Mesendoderm (in vitro differentiated cells): ENCODE measurements around the gene ATXN7L1.
"Not testable (repeated sequence)": the region's sequence is repeated elsewhere in the genome, so short reads cannot be mapped to it uniquely, and the experiment has no call there.

ENCODE experiments used
- DNase-seq: peaks from one replicate; pipeline ENCODE4 v3.0.0; 2013
- H2AK5ac ChIP-seq: 2 replicates; pipeline ENCODE4 v1.6.1; 2013; ENCODE audit warnings: low read length, inconsistent platforms
- H2BK120ac ChIP-seq: 2 replicates; pipeline ENCODE4 v1.6.1; 2013; ENCODE audit warnings: low read depth, mild to moderate bottlenecking, low read length, moderate library complexity, mixed read lengths
- H2BK15ac ChIP-seq: replicated peaks from 2 replicates; pipeline ENCODE4 v1.6.1; 2013; ENCODE audit warnings: low read depth, mild to moderate bottlenecking, moderate library complexity
- H2BK5ac ChIP-seq: 2 replicates; pipeline ENCODE4 v1.6.1; 2013; ENCODE audit warnings: low read length, inconsistent platforms
- H3K18ac ChIP-seq: 2 replicates; pipeline ENCODE4 v1.6.1; 2013; ENCODE audit warnings: mild to moderate bottlenecking, low read length, mixed read lengths
- H3K23ac ChIP-seq: one replicate; pipeline ENCODE4 v1.6.1; 2013; ENCODE audit warnings: low read length
- H3K27ac ChIP-seq: 2 replicates; pipeline ENCODE4 v1.5.1; 2013; ENCODE audit warnings: low read depth, mild to moderate bottlenecking, inconsistent platforms, low read length, moderate library complexity
- H3K27me3 ChIP-seq: 2 replicates; pipeline ENCODE4 v1.6.1; 2013; ENCODE audit warnings: low read length, control low read depth, mild to moderate bottlenecking, inconsistent platforms; ENCODE audit not compliant: insufficient read depth, poor library complexity
- H3K36me3 ChIP-seq: 2 replicates; pipeline ENCODE4 v1.6.1; 2013; ENCODE audit warnings: low read length, inconsistent platforms; ENCODE audit not compliant: control insufficient read depth, insufficient read depth
- H3K4ac ChIP-seq: one replicate; pipeline ENCODE4 v1.6.1; 2013; ENCODE audit warnings: low read depth, mild to moderate bottlenecking, low read length, moderate library complexity
- H3K4me1 ChIP-seq: 2 replicates; pipeline ENCODE4 v1.6.1; 2013; ENCODE audit warnings: low read depth, low read length, inconsistent platforms; ENCODE audit not compliant: control insufficient read depth
- H3K4me2 ChIP-seq: 2 replicates; pipeline ENCODE4 v1.6.1; 2013; ENCODE audit warnings: low read length
- H3K4me3 ChIP-seq: 2 replicates; pipeline ENCODE4 v1.5.1; 2013; ENCODE audit warnings: mild to moderate bottlenecking, low read length
- H3K56ac ChIP-seq: one replicate; pipeline ENCODE4 v1.6.1; 2013; ENCODE audit warnings: low read length
- H3K79me1 ChIP-seq: 2 replicates; pipeline ENCODE4 v1.6.1; 2013; ENCODE audit warnings: low read length, inconsistent platforms
- H3K79me2 ChIP-seq: 2 replicates; pipeline ENCODE4 v1.6.1; 2013; ENCODE audit warnings: mild to moderate bottlenecking, low read length; ENCODE audit not compliant: control insufficient read depth, insufficient read depth
- H3K9ac ChIP-seq: 2 replicates; pipeline ENCODE4 v1.6.1; 2013; ENCODE audit warnings: low read length, inconsistent platforms
- H4K5ac ChIP-seq: one replicate; pipeline ENCODE4 v1.6.1; 2013; ENCODE audit warnings: low read length
- H4K8ac ChIP-seq: one replicate; pipeline ENCODE4 v1.6.1; 2013; ENCODE audit warnings: low read depth, mild to moderate bottlenecking, control low read depth, low read length, moderate library complexity
- WGBS: extraction: QIAGEN DNeasy Blood & Tissue Kit; methylation state at CpG from one replicate; pipeline ENCODE4 v1.1.7; 2013; ENCODE audit warnings: low lambda C conversion rate, missing lambda C conversion rate; ENCODE audit not compliant: insufficient coverage; ENCODE audit errors: extremely low coverage; 5-methylcytosine and 5-hydroxymethylcytosine counted together

The ATXN7L1 gene

DNA sequence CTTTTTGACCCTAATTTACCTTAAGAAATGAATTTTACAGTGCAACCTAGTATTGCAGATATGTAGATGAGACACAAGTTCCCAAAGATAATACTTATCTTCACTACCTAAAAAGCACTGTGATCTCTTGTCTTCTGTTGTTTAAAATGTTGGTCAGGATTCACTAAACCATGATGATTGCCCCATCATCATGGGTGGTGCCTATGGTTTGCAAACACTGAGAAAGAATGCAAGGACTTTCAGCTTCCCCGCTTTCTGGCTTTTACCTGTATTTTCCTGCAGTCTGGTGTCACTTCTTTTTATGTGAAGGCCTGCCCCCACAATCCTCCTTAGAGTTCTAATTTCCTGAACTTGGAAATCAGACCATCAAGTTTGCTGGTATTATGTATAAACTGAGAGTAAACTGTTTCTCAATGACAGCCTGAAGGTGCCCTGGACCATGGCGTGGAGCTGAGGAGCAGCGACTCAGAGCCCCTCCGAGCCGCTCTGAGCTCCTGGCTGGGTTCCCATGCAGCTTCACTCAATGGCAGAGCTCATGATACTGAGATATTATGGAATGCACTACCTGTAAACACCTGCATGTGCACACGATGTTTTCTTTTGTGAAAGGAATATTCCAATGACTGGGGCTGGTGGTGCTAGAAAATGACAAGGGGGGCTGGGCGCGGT, 176.7 kb downstream of the ATXN7L1 start:
- peak overlapping the region; percentile 74 for H2BK5ac ChIP-seq
- H3K27ac ChIP-seq, result no peak overlapping the region
- peak overlapping the region; percentile 71 for H3K18ac ChIP-seq
- WGBS, result no CpG with 5 or more reads among the region's 8 CpGs
- DNase-seq, result no peak
- H3K56ac ChIP-seq, result peak overlapping the region; percentile 69
- no peak overlapping the region for H3K4me2 ChIP-seq
- H3K23ac ChIP-seq, result no peak overlapping the region
- H2AK5ac ChIP-seq, result peak overlapping the region; percentile 62
- H3K9ac ChIP-seq, result no peak overlapping the region
- H3K4me1 ChIP-seq, result peaks cover 21% of the 10 kb centered on the region
- H4K8ac ChIP-seq, result no peak overlapping the region
- no peaks in the 10 kb centered on the region for H3K79me2 ChIP-seq
- H3K27me3 ChIP-seq, result no peaks in the 10 kb centered on the region
- no peak overlapping the region for H2BK15ac ChIP-seq
- H3K79me1 ChIP-seq, result no peaks in the 10 kb centered on the region
- no peak overlapping the region for H3K4me3 ChIP-seq
- H3K4ac ChIP-seq, result no peak overlapping the region
- H2BK120ac ChIP-seq, result no peak overlapping the region
- H4K5ac ChIP-seq, result no peak overlapping the region
- H3K36me3 ChIP-seq, result no peaks in the 10 kb centered on the region

DNA sequence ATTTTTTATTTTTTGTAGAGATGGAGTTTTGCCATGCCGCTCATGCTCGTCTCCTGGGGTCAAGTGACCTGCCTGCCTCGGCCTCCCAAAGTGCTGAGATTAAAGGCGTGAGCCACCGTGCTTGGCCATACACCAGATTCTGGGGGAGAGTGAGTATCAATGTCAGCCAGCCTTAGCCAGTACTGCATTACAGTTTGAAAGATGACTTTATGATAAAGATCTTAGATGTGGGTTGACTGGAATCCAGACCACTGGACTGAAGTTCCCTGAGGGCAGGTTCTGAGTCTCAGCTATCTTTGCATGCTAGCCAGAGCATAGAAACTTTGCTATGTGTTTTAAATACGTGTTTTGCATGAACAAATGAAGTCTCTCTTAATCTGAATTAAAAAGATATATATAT, 177.9 kb downstream of the ATXN7L1 start:
- Histone ChIP-seq H2BK15ac (no peak overlapping the region), H4K5ac (no peak overlapping the region), H4K8ac (no peak overlapping the region), H3K4ac (peak overlapping the region; percentile 73), H3K56ac (peak overlapping the region; percentile 76), H2AK5ac (no peak overlapping the region), H2BK120ac (no peak overlapping the region), H3K4me3 (no peak overlapping the region), H3K23ac (no peak overlapping the region), H3K4me1 (peaks cover 21% of the 10 kb centered on the region), H3K79me2 (no peaks in the 10 kb centered on the region), H2BK5ac (peak overlapping the region; percentile 93), H3K9ac (no peak overlapping the region), H3K18ac (no peak overlapping the region), H3K27ac (no peak overlapping the region), H3K36me3 (no peaks in the 10 kb centered on the region), H3K79me1 (no peaks in the 10 kb centered on the region), H3K4me2 (no peak overlapping the region), H3K27me3 (no peaks in the 10 kb centered on the region)
- DNase-seq, result no peak
- no CpG with 5 or more reads among the region's 6 CpGs for WGBS

DNA sequence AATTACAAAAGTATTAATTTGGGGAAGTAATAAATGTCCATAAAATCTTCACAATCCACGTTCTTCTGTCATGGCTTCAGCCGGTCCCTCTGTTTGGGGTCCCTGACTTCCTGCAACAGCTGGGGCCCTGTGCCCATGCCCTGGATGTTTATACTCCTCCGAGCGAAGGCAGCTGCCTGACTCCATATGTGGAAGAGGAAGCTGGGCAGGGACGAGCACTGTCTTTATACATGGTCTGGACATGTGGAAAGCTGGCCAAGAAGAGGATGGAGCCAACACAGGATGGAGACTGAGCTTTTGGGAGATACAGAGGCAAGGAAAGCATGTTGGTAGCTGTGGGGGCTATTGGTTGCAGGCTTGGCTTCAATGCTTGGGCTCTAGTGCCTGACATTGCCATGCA, 178.6 kb downstream of the ATXN7L1 start:
- Histone ChIP-seq H3K79me2 (no peaks in the 10 kb centered on the region), H3K18ac (peak overlapping the region; percentile 94), H3K56ac (peak overlapping the region; percentile 87), H2BK120ac (peak overlapping the region; percentile 96), H3K4me1 (peaks cover 21% of the 10 kb centered on the region), H3K9ac (peak overlapping the region; percentile 57), H3K27me3 (no peaks in the 10 kb centered on the region), H3K36me3 (no peaks in the 10 kb centered on the region), H2BK5ac (peak overlapping the region; percentile 100), H4K8ac (no peak overlapping the region), H3K4ac (peak overlapping the region; percentile 73), H4K5ac (no peak overlapping the region), H3K23ac (no peak overlapping the region), H2AK5ac (peak overlapping the region; percentile 91), H3K27ac (peak overlapping the region; percentile 87), H3K4me2 (no peak overlapping the region), H2BK15ac (no peak overlapping the region), H3K79me1 (no peaks in the 10 kb centered on the region), H3K4me3 (no peak overlapping the region)
- no peak for DNase-seq
- WGBS, result no CpG with 5 or more reads among the region's 5 CpGs

DNA sequence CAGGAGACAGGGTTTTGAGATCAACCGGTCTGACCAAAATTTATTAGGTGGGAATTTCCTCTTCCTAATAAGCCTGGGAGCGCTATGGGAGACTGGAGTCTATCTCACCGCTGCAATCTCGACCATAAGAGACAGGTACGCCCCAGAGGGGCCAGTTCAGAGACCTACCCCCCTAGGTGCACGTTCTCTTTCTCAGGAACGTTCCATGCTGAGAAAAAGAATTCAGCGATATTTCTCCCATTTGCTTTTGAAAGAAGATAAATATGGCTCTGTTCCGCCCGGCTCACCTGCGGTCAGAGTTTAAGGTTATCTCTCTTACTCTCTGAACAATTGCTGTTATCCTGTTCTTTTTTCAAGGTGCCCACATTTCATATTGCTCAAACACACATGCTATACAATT, 179.2 kb downstream of the ATXN7L1 start:
- H4K5ac ChIP-seq, H3K18ac ChIP-seq, H3K56ac ChIP-seq, H2BK120ac ChIP-seq, H4K8ac ChIP-seq, H3K4me2 ChIP-seq, H3K79me1 ChIP-seq, H2AK5ac ChIP-seq, H3K79me2 ChIP-seq, H3K23ac ChIP-seq, H2BK5ac ChIP-seq, H3K4ac ChIP-seq, H3K9ac ChIP-seq, H3K27ac ChIP-seq, H3K27me3 ChIP-seq, H3K4me3 ChIP-seq, H3K36me3 ChIP-seq, H2BK15ac ChIP-seq: not testable (repeated sequence)
- no CpG with 5 or more reads among the region's 11 CpGs for WGBS
- H3K4me1 ChIP-seq, result peaks cover 21% of the 10 kb centered on the region
- DNase-seq, result peak; percentile 69

GRCh38 chr7:105693576-105693975, 182.8 kb downstream of the ATXN7L1 start:
- Histone ChIP-seq H2BK120ac (no peak overlapping the region), H4K8ac (no peak overlapping the region), H3K4ac (no peak overlapping the region), H3K27ac (no peak overlapping the region), H3K4me1 (peaks cover 35% of the 10 kb centered on the region), H2AK5ac (no peak overlapping the region), H3K79me2 (no peaks in the 10 kb centered on the region), H3K23ac (no peak overlapping the region), H3K27me3 (no peaks in the 10 kb centered on the region), H3K56ac (peak overlapping the region; percentile 17), H2BK15ac (no peak overlapping the region), H3K36me3 (no peaks in the 10 kb centered on the region), H3K79me1 (no peaks in the 10 kb centered on the region), H2BK5ac (no peak overlapping the region), H3K9ac (no peak overlapping the region), H3K4me2 (no peak overlapping the region), H4K5ac (no peak overlapping the region), H3K4me3 (no peak overlapping the region), H3K18ac (no peak overlapping the region)
- WGBS, result no CpG with 5 or more reads among the region's 3 CpGs
- no peak for DNase-seq
